HG03066 (cell line): ENCODE data around the gene MLLT1.

Source experiments
- ATAC-seq: cut with Tn5 transposase; IDR thresholded peaks from one replicate; pipeline ENCODE4 v1.9.1; 2021; ENCODE audit warnings: low read depth; ENCODE audit not compliant: unreplicated experiment

The MLLT1 gene

GRCh38 chr19:6260912-6261650, 18.7 kb downstream of the MLLT1 start:
- ATAC-seq = no peak

DNA sequence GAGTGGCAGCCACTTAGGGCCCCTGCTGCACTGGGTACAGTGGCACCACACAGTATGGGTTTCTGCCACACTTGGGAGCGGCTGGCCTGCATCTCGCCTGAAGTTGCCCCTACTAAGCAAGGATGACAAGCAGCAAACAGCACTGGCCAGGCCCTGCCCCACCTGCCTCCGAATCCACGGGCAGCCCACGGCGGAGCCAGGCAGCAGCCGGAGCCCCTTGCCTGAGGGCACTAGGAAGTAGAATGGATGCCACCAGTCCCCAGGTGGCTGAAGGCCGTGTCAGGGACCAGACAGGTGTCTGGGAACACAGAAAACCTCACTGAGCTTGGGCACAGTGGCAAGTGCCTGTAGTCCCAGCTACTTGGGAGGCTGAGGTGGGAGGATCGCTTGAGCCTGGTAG, 19.4 kb downstream of the MLLT1 start:
- no peak for ATAC-seq

DNA sequence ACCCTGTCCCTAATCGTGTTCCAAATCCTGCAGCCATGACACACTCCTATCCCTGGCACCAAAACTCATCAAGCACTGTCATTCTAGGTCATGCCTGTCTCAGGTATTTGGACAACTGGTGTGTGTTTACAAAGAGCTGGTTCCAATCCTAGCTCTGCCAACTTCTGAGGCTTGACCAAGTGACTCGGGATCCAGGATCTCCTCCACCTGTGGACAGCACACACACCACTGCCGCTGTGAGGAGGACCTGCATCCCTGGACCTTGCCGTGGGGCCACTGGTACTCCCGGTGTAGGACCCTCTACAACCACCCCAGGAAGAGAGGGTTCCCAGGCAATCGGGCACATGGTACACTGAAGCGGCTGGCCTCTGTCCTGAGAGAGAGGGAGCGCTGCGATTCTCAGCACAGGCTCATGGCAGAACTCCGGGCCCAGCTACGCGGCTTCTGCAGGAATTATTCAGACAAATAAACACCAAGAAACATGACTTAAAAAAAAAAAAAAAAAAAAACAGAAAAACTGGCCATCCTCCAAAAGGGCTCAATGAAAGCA, 20.4 kb downstream of the MLLT1 start:
- no peak for ATAC-seq

- ATAC-seq = no peak
Observed at GRCh38 chr19:6258812-6259311, 20.9 kb downstream of the MLLT1 start.

- ATAC-seq = no peak
Observed at GRCh38 chr19:6253954-6254733, 25.6 kb downstream of the MLLT1 start.

- ATAC-seq = no peak
Observed at GRCh38 chr19:6252066-6252465, 27.7 kb downstream of the MLLT1 start.

GRCh38 chr19:6250909-6251308, 28.9 kb downstream of the MLLT1 start:
- ATAC-seq = no peak

GRCh38 chr19:6250024-6250615, 29.7 kb downstream of the MLLT1 start:
- no peak for ATAC-seq

- ATAC-seq = no peak
Observed at GRCh38 chr19:6249296-6249695, 30.5 kb downstream of the MLLT1 start.

DNA sequence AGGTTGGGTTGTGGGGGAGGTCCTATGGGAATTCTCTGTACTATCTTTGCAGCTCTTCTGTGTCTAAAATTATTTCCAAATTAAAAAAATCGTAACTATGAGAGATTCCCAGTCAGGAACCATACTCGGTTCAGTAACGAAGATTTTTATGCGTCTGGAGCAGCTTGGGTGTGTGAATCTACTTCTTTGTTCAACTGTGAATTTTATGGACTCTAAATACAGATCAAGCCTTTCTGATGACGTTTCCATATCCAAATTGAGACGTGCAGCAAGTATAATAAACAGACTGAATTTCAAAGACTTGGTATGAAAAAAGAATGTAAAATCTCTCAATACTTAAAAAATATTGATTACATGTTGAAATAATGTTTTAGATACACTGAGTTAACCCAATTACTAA, 30.9 kb downstream of the MLLT1 start:
- no peak for ATAC-seq

DNA sequence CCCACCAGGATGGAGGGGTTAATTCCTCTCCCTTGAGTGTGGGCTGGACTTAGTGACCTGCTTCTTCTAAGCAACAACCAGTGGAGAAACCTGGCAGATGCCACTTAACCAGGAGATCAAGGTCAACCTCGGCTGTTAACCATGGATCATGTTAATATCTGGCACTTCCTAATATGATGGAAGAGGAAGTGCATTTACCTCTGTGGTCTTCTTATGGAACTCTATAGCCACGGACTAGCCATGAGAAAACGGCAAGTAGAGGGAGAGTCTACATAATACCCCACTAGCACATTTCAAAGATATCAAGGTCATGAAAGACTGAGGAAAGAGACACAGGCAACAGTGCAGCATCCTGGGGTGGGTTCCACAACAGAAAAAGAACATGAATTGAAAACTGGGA, 31.4 kb downstream of the MLLT1 start:
- ATAC-seq = no peak

DNA sequence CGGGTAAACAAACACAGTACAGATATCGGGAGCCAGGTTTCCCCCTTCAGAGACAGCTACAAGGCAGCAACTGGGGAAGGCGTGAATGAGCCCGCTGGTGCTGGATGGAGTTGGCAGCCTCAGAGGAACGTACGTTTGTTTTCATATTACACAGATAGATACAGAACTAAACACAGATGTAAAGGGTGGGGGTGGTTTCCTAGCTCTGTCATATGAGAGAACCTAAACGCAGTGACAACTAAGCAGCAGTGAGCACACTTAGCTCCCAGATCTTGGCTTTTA, 32.8 kb downstream of the MLLT1 start:
- ATAC-seq = no peak

- ATAC-seq = no peak
Observed at GRCh38 chr19:6246174-6247006, 33.4 kb downstream of the MLLT1 start.

GRCh38 chr19:6242677-6243076, 37.1 kb downstream of the MLLT1 start:
- no peak for ATAC-seq

DNA sequence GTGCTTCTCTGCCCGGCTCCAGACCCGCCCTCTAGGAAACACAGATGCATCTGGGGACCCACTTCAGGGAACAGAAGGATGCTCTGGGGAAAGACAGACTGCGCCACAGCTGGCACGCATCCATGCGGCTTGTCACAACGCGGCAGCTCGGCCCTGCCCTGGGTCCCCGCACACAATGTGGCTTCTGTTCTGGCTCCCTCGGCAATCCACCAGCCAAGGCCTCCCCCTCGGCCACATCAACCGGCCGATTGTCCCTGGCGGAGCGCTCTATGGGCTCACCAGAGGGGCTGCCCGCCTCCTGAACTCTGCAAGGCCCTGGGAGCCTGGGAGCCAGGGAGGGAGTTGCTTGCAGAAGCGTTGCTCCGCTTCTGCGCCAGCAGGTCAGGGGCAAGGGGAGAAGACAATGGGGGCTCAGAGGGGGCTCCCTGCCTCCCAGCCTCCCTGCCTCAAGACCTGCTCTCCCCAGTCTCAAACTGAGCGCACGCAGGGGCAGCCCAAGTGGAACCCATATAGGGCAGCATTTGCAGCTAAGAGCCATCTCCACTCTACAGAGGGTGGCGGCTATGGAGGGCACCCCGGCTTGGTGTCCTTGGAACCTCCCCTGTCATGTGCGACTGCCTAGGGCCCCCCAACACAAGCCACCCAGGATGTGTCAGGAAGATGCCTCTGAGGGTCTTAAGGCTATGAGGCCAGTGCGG, 37.9 kb downstream of the MLLT1 start:
- no peak for ATAC-seq

DNA sequence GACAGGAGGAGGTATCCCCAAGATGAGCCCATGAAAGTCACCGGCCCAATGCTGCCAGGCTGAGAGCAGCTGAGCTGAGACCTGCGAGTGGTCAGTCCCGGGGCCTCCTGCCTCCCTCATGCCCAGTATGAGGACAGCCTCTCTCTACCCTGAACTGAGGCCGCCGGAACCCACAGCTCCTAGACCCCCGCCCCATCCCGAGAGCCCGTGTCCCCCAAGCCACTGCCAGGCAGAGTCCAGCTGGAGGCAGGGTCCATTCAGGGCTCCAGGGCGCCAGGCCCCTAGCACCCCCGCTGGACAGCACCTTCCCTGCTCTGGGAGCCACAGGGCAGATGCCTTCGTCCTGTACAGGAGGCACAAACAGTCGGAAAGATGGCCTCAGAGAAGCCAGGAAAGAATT, 38.7 kb downstream of the MLLT1 start:
- ATAC-seq = no peak

- ATAC-seq = no peak
Observed at GRCh38 chr19:6239871-6240676, 39.7 kb downstream of the MLLT1 start.

- no peak for ATAC-seq
Observed at GRCh38 chr19:6239401-6239844, 40.4 kb downstream of the MLLT1 start.

DNA sequence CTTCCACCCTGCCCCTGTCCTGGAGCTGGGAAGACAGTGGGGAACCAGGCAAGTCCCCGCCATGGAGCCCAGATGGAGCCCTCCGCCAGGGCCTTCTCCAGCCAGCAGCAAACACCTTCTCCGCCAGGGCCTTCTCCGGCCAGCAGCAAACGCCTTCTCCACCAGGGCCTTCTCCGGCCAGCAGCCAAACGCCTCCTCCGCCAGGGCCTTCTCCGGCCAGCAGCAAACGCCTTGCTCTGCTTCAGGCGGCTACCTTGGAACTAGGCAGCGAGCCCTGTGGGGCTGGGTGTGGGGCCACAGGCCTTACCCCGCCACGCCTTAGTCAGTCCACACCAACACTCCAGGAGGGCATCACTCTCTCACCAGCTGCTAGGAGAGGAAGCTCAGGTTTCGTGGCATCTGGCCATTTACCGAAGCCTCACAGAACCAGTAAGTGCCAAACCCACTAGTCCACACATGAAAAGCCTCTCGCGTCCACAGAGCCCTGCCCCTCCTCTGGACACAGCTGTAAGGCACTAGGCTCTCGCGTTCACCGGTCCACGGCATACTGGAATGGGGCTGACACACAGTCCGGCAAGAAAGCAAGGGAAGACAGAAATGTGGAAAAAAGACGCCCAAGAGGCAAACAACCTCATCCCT, 41.0 kb downstream of the MLLT1 start:
- ATAC-seq = no peak
